HEK293T (cell line): Measurements from ENCODE around the gene MYO7A.

ENCODE experiments used
- ARNT ChIP-seq: fragments of 450-650 bp; IDR thresholded peaks from 2 replicates; pipeline ENCODE4 v1.6.1; 2017; ENCODE audit warnings: mild to moderate bottlenecking
- BHLHE40 ChIP-seq: fragments of 450-650 bp; IDR thresholded peaks from 2 replicates; pipeline ENCODE4 v1.6.1; 2016; ENCODE audit warnings: mild to moderate bottlenecking, moderate library complexity, borderline replicate concordance
- CTBP1 ChIP-seq: fragments of 450-650 bp; IDR thresholded peaks from 2 replicates; pipeline ENCODE4 v1.6.1; 2016; ENCODE audit warnings: borderline replicate concordance
- ELF4 ChIP-seq: fragments of 450-650 bp; IDR thresholded peaks from 2 replicates; pipeline ENCODE4 v1.6.1; 2017; ENCODE audit warnings: antibody characterized with exemption
- FOXK2 ChIP-seq: fragments of 450-650 bp; IDR thresholded peaks from 2 replicates; pipeline ENCODE4 v1.6.1; 2016; ENCODE audit warnings: mild to moderate bottlenecking
- FOXM1 ChIP-seq: fragments of 450-650 bp; IDR thresholded peaks from 2 replicates; pipeline ENCODE4 v1.6.1; 2017; ENCODE audit warnings: mild to moderate bottlenecking, borderline replicate concordance
- HDGF ChIP-seq: fragments of 450-650 bp; IDR thresholded peaks from 2 replicates; pipeline ENCODE4 v1.6.1; 2017; ENCODE audit warnings: antibody characterized with exemption, borderline replicate concordance
- NFRKB ChIP-seq: fragments of 450-650 bp; IDR thresholded peaks from 2 replicates; pipeline ENCODE4 v1.6.1; 2016; ENCODE audit warnings: mild to moderate bottlenecking, moderate library complexity
- SP1 ChIP-seq: fragments of 450-650 bp; IDR thresholded peaks from 2 replicates; pipeline ENCODE4 v1.6.1; 2017
- SUZ12 ChIP-seq: fragments of 450-650 bp; IDR thresholded peaks from 2 replicates; pipeline ENCODE4 v1.6.1; 2016; ENCODE audit warnings: mild to moderate bottlenecking
- ZNF384 ChIP-seq: fragments of 450-650 bp; IDR thresholded peaks from 2 replicates; pipeline ENCODE4 v1.6.1; 2016
- TF ChIP-seq, protein P1 (sequence below): fragments of 450-650 bp; IDR thresholded peaks from 2 replicates; pipeline ENCODE4 v1.6.1; 2016

DNA sequence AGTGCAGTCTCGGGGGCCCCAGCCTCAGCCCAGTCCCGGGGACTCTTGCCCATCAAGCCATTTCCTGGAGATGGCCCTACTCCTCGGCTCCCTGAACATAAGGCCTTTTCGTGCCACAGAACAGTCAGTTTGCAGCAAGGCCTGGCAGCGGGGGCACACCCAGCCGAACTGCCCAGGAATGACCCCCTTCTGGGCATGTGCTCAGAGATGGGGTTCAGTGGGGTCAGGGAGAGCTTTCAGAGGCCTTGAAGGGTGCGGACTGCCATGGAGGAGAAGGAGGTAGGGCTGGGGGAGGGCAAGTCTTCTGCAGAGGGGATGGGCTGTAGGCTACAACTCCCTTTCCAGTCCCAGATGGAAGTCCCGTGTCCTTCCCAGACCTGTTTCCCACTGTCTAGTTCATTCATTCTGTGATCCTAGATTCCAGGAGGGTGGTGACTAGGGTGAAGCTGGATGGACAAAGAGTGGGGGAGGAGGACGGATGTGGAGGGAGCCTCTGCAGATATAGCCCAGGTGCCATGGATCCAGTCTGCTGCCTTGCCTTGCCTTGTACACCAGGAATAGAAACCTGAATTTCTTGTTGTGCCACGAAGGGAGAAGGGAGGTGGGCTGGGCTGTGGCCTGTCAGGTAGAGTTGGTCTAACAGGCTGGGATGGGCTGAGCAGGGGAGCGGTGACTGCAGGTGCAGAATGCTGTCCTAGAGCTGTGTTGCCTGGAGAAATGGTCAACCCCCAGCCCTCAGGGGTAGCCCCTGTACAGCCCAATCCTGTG lies 39.6 kb upstream of the MYO7A start:
- no peak for TF ChIP-seq ELF4
- TF ChIP-seq FOXK2 = no peak
- TF ChIP-seq SUZ12 = no peak
- no peak for TF ChIP-seq HDGF
- TF ChIP-seq SP1 = no peak
- TF ChIP-seq, protein P1, sequence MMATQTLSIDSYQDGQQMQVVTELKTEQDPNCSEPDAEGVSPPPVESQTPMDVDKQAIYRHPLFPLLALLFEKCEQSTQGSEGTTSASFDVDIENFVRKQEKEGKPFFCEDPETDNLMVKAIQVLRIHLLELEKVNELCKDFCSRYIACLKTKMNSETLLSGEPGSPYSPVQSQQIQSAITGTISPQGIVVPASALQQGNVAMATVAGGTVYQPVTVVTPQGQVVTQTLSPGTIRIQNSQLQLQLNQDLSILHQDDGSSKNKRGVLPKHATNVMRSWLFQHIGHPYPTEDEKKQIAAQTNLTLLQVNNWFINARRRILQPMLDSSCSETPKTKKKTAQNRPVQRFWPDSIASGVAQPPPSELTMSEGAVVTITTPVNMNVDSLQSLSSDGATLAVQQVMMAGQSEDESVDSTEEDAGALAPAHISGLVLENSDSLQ = no peak
- no peak for TF ChIP-seq FOXM1
- no peak for TF ChIP-seq ZNF384
- TF ChIP-seq BHLHE40 = no peak
- no peak for TF ChIP-seq CTBP1
- no peak for TF ChIP-seq NFRKB
- TF ChIP-seq ARNT = no peak
